ENCODE data around the gene CD81.

The CD81 gene

DNA sequence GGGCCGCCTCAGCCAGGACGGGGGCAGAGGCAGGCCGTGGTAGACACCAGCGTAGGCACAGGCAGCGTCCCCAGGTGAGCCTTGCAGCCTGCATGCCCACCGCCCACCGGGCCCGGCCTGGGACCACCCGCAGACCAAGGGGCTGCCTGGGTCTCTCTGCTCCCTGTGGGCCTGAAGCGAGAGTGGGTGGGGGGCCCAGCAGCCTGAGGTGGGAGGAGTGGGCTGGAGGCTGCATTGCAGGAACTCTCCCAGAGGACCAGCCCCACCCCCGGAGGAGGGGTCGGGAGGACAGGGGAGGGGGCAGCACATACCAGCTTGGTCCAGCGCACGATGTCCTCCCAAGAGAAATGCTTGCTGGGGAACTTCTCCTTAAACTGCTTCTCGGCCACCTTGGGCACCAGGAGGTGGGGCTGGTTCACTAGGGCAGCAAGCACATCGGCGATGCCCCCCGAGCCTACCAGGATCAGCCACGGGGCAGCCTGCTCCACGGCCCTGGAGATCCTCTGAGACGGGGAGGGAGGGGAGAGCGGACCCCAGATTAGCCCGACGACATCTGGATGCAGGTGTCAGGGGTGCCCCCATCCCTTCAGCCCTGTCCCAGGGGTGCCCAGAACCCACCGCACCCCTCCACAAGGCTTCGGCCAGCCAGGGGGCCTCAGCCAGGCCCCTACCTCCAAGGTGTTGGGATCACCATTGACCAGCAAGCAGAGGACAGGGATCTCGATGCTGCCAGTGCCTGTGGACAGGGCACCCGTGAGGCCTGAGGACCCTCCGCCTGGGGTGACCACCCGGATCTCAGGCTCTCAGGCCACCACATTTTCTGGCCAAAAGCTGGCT lies 41.0 kb downstream of the CD81 start:
- no peak for DNase-seq (ENCODE audit: low read depth)
- no peak overlapping the region for H3K4me3 ChIP-seq (ENCODE audit: control insufficient read depth, low read depth, low read length)
- no peak for TF ChIP-seq CTCF (conservative IDR thresholded peaks at IDR 0.05; ENCODE audit: control insufficient read depth, insufficient read depth, low read depth, low read length)

GRCh38 chr11:2418693-2419360 lies 41.7 kb downstream of the CD81 start:
- H3K4me3 ChIP-seq (ENCODE audit: control insufficient read depth, low read depth, low read length): no peak overlapping the region
- no peak for DNase-seq (ENCODE audit: low read depth)
- TF ChIP-seq CTCF (conservative IDR thresholded peaks at IDR 0.05; ENCODE audit: control insufficient read depth, insufficient read depth, low read depth, low read length): no peak

- peak; percentile 89 for TF ChIP-seq CTCF (conservative IDR thresholded peaks at IDR 0.05; ENCODE audit: control insufficient read depth, insufficient read depth, low read depth, low read length)
- peak; percentile 74 for DNase-seq (ENCODE audit: low read depth)
- no peak overlapping the region for H3K4me3 ChIP-seq (ENCODE audit: control insufficient read depth, low read depth, low read length)
These were observed 42.8 kb downstream of the CD81 start for GRCh38 chr11:2419638-2420501.

DNA sequence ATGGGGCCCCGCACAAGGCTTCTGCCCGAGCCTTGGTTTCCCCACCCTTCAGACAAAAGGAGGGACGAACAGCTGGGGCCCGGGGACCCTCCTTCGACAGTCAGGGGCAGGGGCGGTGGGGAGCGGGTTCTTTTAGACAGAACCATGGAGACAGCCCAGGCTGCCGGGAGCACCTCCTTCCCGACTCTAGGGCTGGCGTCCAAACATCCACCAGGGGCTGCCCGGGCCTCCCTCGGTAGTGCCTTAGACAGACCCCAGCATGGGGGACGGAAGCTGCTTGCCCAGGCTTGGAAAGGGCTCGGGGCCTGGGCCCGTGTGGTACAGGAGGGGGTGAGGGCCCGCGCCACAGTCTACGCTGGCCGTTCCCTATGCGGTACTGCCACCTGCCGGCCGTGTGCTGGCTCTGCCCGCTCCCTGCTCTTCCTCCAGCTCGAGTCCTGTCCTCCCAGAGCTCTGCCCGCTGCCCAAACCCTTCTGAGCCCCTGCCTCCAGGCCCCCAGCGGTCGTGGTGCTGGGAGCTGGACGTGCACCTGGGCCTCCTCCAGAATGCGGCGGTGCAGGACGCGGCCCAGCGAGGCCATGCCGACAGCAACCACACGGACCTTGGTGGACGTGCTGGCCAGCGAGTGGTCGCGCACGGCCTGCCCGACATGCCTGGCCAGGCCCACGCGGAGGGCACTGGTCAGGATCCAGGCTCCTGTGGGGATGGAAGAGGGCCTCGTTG lies 43.6 kb downstream of the CD81 start:
- H3K4me3 ChIP-seq (ENCODE audit: control insufficient read depth, low read depth, low read length): no peak overlapping the region
- DNase-seq (ENCODE audit: low read depth): peak; percentile 56
- TF ChIP-seq CTCF (conservative IDR thresholded peaks at IDR 0.05; ENCODE audit: control insufficient read depth, insufficient read depth, low read depth, low read length): peak; percentile 74

DNA sequence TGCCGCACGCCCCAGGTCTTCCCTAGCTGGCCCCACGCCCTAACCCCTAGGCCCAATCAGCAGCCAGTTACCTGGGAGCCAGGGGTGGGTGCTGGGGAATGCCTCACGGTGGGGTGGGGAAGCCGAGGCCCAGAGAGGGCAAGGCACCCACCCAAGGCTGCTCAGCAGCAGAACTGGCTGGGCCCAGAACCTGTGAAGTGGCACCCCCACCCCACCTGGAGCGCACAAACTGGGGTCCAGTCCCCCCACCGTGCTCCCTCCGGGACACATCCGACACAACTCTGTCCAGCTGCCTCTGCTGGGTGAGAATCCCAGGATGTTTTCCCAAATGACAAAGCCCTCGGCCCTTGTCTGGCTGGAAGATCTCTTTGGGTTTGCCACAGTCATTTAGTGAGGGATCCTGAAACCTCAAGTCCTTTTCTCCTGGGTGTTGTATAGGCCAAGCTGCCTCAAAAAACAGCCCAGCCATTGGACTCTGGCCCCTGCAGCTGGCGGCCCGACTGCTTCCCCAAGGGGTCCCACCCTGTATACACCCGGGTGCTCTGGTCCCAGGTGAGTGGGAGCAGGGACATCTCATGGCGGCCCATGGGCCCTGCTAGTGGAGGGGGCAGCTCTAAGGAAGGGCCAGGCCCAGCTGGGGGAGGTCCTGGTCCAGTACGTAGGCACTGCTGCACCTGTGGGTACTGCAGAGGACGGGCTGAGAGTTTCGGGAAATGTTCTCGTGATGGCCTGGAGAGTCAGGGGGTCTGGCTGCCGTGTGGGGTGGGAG lies 44.3 kb downstream of the CD81 start:
- TF ChIP-seq CTCF (conservative IDR thresholded peaks at IDR 0.05; ENCODE audit: control insufficient read depth, insufficient read depth, low read depth, low read length): no peak
- no peak overlapping the region for H3K4me3 ChIP-seq (ENCODE audit: control insufficient read depth, low read depth, low read length)
- DNase-seq (ENCODE audit: low read depth): no peak
